Measurements from ENCODE around the gene LRFN3. TPM values are rescaled to one million over a fixed set of nuclear protein-coding genes. Genes with fewer than 3 reads are reported as not detected.

LRFN3 gene
- total and polyA plus RNA-seq, 2 of the 4 experiments (the other 2 are of a cell fraction) = 0.36 to 4.8 TPM

DNA sequence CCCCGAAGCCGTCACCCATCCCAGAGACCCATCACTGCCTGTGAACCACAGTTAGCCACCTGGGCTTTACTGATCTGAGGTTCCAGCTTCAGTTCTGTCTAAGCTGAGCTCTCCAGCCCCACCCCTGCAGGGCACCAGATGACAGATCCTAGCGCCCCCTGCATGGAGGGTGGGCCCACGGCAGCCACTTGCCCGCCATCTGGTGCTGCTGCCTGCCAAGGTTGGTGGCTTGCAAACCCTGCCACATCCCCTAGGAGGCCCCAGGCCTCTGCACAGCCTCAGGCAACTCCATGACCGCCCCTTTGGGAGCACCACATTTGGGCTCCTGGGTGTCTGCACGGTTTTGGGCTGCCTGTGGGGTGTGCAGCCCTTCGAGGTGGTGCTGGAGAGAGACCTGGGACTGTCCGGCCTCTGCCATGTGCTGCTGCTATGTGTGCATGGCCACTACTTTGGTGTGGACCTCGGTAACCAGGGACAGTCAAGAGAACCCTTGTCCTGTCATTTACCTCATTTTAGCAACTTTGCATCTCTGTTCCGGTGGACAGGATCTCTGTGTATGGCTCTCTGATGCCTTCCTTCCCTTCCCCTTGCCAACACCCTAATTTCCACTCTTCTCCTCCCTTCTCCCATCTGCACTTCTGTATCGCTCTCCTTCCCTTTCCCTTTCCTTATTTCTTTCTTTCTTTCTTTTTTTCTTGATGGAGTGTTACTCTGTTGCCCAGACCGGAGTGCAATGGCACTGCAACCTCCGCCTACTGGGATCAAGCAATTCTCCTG lies 41.5 kb downstream of the LRFN3 start:
- Histone ChIP-seq H2BK15ac (ENCODE audit: low read depth, low read length) (no peak overlapping the region), H3K4me2 (ENCODE audit: low read depth, low read length) (no peak overlapping the region), H3K14ac (replicated peaks; ENCODE audit: low read depth, low read length) (no peak overlapping the region), H4K20me1 (ENCODE audit: insufficient read depth, low read length) (no peaks in the 10 kb centered on the region), H3K4me3 (ENCODE audit: insufficient read depth, low read depth, low read length) (no peak overlapping the region), H2AK9ac (replicated peaks; ENCODE audit: low read depth, low read length, poor library complexity) (no peak overlapping the region), H4K91ac (ENCODE audit: insufficient read depth, low read depth, low read length) (no peak overlapping the region), H3K36me3 (ENCODE audit: control insufficient read depth, insufficient read depth, low read length) (no peaks in the 10 kb centered on the region), H3K9ac (ENCODE audit: low read depth, low read length) (no peak overlapping the region), H3K27ac (ENCODE audit: insufficient read depth, low read length) (no peak overlapping the region), H3K4me1 (ENCODE audit: control insufficient read depth, insufficient read depth, low read length) (no peaks in the 10 kb centered on the region), H3K18ac (ENCODE audit: low read depth, low read length) (no peak overlapping the region), H3K9me1 (ENCODE audit: insufficient read depth, low read length) (no peaks in the 10 kb centered on the region), H2AFZ (replicated peaks; ENCODE audit: low read length, poor library complexity) (no peak overlapping the region), H2AK5ac (ENCODE audit: low read depth, low read length) (no peak overlapping the region), H4K8ac (ENCODE audit: low read depth in 2 of 2, low read length in 2 of 2) (no peak overlapping the region), H2BK120ac (ENCODE audit: low read depth, low read length) (no peak overlapping the region), H2BK20ac (ENCODE audit: low read depth, low read length) (no peak overlapping the region), H4K5ac (ENCODE audit: low read depth, low read length) (no peak overlapping the region), H2BK5ac (ENCODE audit: low read depth, low read length, poor library complexity, severe bottlenecking) (no peak overlapping the region), H3K4ac (ENCODE audit: low read depth, low read length) (no peak overlapping the region), H3K27me3 (ENCODE audit: control insufficient read depth, insufficient read depth, low read length) (peaks cover 13% of the 10 kb centered on the region), H3K56ac (ENCODE audit: extremely low read depth, insufficient read depth, low read length) (no peak overlapping the region), H3K79me1 (ENCODE audit: low read depth in 1 of 2, low read length in 2 of 2) (no peaks in the 10 kb centered on the region), H3K9me3 (ENCODE audit: control insufficient read depth, insufficient read depth, low read length) (no peaks in the 10 kb centered on the region), H3K23ac (ENCODE audit: low read depth, low read length) (no peak overlapping the region)
- DNase-seq (no peak), ATAC-seq (ENCODE audit: low read depth) (no peak)
- intact Hi-C loops (cut with micrococcal nuclease) = no loop called here
- POLR2A ChIA-PET (ENCODE audit: unreplicated experiment) = no interaction called here
- TF ChIP-seq, protein P1, sequence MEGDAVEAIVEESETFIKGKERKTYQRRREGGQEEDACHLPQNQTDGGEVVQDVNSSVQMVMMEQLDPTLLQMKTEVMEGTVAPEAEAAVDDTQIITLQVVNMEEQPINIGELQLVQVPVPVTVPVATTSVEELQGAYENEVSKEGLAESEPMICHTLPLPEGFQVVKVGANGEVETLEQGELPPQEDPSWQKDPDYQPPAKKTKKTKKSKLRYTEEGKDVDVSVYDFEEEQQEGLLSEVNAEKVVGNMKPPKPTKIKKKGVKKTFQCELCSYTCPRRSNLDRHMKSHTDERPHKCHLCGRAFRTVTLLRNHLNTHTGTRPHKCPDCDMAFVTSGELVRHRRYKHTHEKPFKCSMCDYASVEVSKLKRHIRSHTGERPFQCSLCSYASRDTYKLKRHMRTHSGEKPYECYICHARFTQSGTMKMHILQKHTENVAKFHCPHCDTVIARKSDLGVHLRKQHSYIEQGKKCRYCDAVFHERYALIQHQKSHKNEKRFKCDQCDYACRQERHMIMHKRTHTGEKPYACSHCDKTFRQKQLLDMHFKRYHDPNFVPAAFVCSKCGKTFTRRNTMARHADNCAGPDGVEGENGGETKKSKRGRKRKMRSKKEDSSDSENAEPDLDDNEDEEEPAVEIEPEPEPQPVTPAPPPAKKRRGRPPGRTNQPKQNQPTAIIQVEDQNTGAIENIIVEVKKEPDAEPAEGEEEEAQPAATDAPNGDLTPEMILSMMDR (conservative IDR thresholded peaks at IDR 0.05; ENCODE audit: low read depth, low read length) = 0 out of 2 replicates have a peak, but pooled peaks have one; percentile 10
- no peak for TF ChIP-seq MAZ (IDR thresholded peaks at IDR 0.05; ENCODE audit: borderline replicate concordance, low read depth, low read length)
- dilution Hi-C loops (cut with HindIII; ENCODE audit: low sequenced_read_pairs, unreplicated experiment) = no loop called here
- in situ Hi-C loops (cut with MboI; ENCODE audit: low sequenced_read_pairs) = no loop called here
- BruUV-seq (replicated peaks) = no TSS peak
- 60% methylated on average over 3 of the region's 14 CpGs; no CpG with 5 or more reads in 1 of the 2 experiments for WGBS, 2 experiments (ENCODE audit: extremely low coverage in 2 of 2, insufficient read length in 1 of 2)
- CTCF ChIA-PET = no interaction called here
